ENCODE data around the gene PLPP4.

- TF ChIP-seq EZH2 (IDR thresholded peaks at IDR 0.05), result no peak
- TF ChIP-seq CTCF (IDR thresholded peaks at IDR 0.05), result no peak
These were observed 175.0 kb downstream of the PLPP4 start for GRCh38 chr10:120632047-120632446.
